Cardiac muscle cell (in vitro differentiated cells and primary cell): ENCODE measurements around the gene GABRB3. TPM values are rescaled to one million over a fixed set of nuclear protein-coding genes. Genes with fewer than 3 reads are reported as not detected.

Source experiments
- DNase-seq, 2 donors: peaks; one replicate each; pipeline versions ENCODE4 v3.0.0 to v3.0.0-alpha.2; 2010 to 2017; ENCODE audit warnings: low read depth in 1 of 2, low spot score in 1 of 2
- H3K27ac ChIP-seq: fragments of 200-600 bp; sonication (generic); 2 replicates; pipeline ENCODE4 v1.5.1; 2016
- H3K27me3 ChIP-seq: fragments of 200-600 bp; sonication (generic); 2 replicates; pipeline ENCODE4 v1.6.0; 2016; ENCODE audit warnings: control low read depth
- H3K36me3 ChIP-seq: fragments of 200-600 bp; sonication (generic); 2 replicates; pipeline ENCODE4 v1.5.1; 2016; ENCODE audit warnings: control low read depth
- H3K4me1 ChIP-seq: fragments of 200-600 bp; sonication (generic); 2 replicates; pipeline ENCODE4 v1.8.1; 2017; ENCODE audit warnings: low read depth, mild to moderate bottlenecking, mixed run types
- H3K4me3 ChIP-seq: fragments of 200-600 bp; sonication (generic); 2 replicates; pipeline ENCODE4 v1.5.1; 2016; ENCODE audit warnings: mild to moderate bottlenecking
- H3K9me3 ChIP-seq: fragments of 200-600 bp; sonication (generic); 2 replicates; pipeline ENCODE4 v1.5.1; 2017; ENCODE audit warnings: low read depth, mild to moderate bottlenecking, control low read depth
- polyA plus RNA-seq: library from polyadenylated mRNA; unstranded; fragments of >200 nt; fragmentation: Nextera tagmentation; extraction: Ambion mirVana; gene quantifications from 2 replicates; pipeline ENCODE4 v1.2.1, GENCODE V29; 2016
- total RNA-seq: library from RNA; depleted of rRNA; stranded (reverse); fragments of >200 nt; gene quantifications from 2 replicates; pipeline ENCODE4 v1.2.3, GENCODE V29; 2016
- TF ChIP-seq, protein P1 (sequence below): IDR thresholded peaks from 2 replicates; pipeline ENCODE4 v1.5.1; 2012; ENCODE audit warnings: low read depth, mild to moderate bottlenecking, low read length

The GABRB3 gene
- total and polyA plus RNA-seq, 2 experiments from 2014 or later, result 1.2 to 3.0 TPM

DNA sequence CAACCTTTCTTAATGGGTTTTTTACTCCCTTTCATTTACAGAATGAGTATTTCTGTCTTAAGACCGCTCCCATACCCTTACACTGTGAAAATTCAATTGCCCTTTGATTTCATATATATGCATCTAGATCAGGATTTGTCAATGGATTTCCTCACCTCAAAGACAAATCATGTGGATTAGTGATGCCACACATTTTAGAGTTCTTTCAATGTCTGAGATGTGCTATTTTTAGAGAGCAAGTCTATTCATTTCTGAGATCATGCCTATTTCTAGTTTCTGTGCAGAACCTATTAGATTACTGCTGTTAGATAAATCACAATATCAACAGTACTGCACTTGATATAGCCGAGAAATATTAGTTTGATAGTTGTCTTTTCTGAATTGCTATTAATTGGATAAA is 137.3 kb downstream of the GABRB3 start:
- H3K36me3 ChIP-seq, result no peaks in the 10 kb centered on the region
- peaks cover 6% of the 10 kb centered on the region for H3K4me1 ChIP-seq
- DNase-seq, result no peak
- H3K27ac ChIP-seq, result no peak overlapping the region
- no peaks in the 10 kb centered on the region for H3K9me3 ChIP-seq
- no peaks in the 10 kb centered on the region for H3K27me3 ChIP-seq
- no peak overlapping the region for H3K4me3 ChIP-seq
- TF ChIP-seq, protein P1, sequence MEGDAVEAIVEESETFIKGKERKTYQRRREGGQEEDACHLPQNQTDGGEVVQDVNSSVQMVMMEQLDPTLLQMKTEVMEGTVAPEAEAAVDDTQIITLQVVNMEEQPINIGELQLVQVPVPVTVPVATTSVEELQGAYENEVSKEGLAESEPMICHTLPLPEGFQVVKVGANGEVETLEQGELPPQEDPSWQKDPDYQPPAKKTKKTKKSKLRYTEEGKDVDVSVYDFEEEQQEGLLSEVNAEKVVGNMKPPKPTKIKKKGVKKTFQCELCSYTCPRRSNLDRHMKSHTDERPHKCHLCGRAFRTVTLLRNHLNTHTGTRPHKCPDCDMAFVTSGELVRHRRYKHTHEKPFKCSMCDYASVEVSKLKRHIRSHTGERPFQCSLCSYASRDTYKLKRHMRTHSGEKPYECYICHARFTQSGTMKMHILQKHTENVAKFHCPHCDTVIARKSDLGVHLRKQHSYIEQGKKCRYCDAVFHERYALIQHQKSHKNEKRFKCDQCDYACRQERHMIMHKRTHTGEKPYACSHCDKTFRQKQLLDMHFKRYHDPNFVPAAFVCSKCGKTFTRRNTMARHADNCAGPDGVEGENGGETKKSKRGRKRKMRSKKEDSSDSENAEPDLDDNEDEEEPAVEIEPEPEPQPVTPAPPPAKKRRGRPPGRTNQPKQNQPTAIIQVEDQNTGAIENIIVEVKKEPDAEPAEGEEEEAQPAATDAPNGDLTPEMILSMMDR, result no peak

DNA sequence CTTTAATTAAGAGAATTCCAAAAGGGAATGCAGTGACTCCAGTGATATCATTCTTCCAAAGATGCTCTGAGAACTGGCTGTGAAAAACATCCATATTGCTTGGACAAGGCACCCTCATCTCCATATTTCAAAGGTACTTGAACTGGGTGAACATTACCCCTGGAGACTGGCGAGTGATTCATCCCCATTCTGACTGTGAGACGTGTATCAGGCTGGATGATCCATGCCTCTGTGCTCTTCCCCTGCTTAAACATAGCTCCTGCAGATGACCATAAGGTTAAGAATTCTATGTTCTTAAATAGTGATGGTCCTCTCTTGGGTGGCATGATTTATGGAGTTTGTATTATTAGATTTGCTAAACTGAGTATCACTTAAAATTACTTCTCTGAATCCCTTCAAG is 137.8 kb downstream of the GABRB3 start:
- Histone ChIP-seq H3K4me3 (no peak overlapping the region), H3K4me1 (peaks cover 6% of the 10 kb centered on the region), H3K36me3 (no peaks in the 10 kb centered on the region), H3K27ac (no peak overlapping the region), H3K27me3 (no peaks in the 10 kb centered on the region), H3K9me3 (no peaks in the 10 kb centered on the region)
- DNase-seq, result no peak
- TF ChIP-seq, protein P1, result no peak

DNA sequence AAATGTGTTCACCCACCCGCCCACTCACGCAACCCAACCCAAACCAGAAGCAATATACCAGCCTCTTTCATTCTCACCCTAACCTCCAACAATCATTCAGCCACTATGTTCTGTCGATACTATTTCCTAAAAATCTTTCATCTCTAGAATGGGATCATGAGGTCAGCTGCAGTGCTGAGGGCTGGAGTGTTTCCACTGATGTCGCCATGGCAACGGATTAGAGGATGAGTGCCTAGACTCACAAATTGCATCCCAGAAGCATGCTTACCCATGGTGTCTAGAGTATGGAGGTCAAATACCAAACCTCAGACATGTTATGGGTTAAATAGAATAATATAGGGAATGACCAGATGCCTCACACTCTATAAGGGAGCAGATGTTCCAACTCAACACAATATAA is 138.5 kb downstream of the GABRB3 start:
- Histone ChIP-seq H3K27ac (no peak overlapping the region), H3K36me3 (no peaks in the 10 kb centered on the region), H3K4me1 (peaks cover 6% of the 10 kb centered on the region), H3K9me3 (no peaks in the 10 kb centered on the region), H3K4me3 (no peak overlapping the region), H3K27me3 (no peaks in the 10 kb centered on the region)
- DNase-seq, result peak in 1 of 2 donors; percentile 18
- TF ChIP-seq, protein P1, result no peak

DNA sequence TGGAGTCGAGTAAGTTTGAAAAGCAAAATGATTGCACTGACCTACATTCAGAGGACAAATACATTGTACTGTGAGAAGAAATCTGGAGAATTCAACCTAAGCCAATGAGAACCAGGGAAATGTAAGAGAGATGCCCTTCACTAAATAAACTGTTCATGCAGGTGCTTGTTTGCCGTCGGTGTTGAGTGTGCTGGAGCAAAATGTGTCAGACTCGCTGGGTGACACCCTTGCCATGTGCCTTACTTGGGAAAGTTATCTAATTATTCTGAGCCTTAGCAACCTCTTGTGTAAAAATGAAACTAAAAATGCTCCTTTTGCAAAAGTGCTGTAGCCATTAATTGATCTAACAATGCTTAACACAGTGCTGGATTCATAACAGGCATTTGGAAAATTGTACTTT is 140.4 kb downstream of the GABRB3 start:
- DNase-seq, result no peak
- H3K27ac ChIP-seq, result no peak overlapping the region

GRCh38 chr15:26631894-26632293 is 141.0 kb downstream of the GABRB3 start:
- no peak for DNase-seq

More for the DNA sequence above, 140.4 kb downstream of the GABRB3 start:
- TF ChIP-seq, protein P1, result no peak
- no peaks in the 10 kb centered on the region for H3K36me3 ChIP-seq
- peaks cover 6% of the 10 kb centered on the region for H3K4me1 ChIP-seq
- H3K27me3 ChIP-seq, result no peaks in the 10 kb centered on the region
- H3K9me3 ChIP-seq, result no peaks in the 10 kb centered on the region
- no peak overlapping the region for H3K4me3 ChIP-seq

More at GRCh38 chr15:26631894-26632293, 141.0 kb downstream of the GABRB3 start:
- H3K27ac ChIP-seq, result no peak overlapping the region
- H3K4me3 ChIP-seq, result no peak overlapping the region
- H3K36me3 ChIP-seq, result no peaks in the 10 kb centered on the region
- peaks cover 6% of the 10 kb centered on the region for H3K4me1 ChIP-seq
- no peaks in the 10 kb centered on the region for H3K27me3 ChIP-seq
- H3K9me3 ChIP-seq, result no peaks in the 10 kb centered on the region
- TF ChIP-seq, protein P1, result no peak
